Smooth muscle cell (in vitro differentiated cells): ENCODE results near the gene SENP7. TPM values are rescaled to one million over a fixed set of nuclear protein-coding genes. Genes with fewer than 3 reads are reported as not detected.

Experiments
- DNase-seq: peaks from one replicate; lab custom pipeline; 2025; ENCODE audit not compliant: unreplicated experiment; lab: John Stamatoyannopoulos, UW
- H2AFZ ChIP-seq: fragments of 200-600 bp; sonication (generic); 2 replicates; pipeline ENCODE4 v1.6.0; 2016; ENCODE audit warnings: antibody characterized with exemption, low read depth, mild to moderate bottlenecking
- H3F3A ChIP-seq: fragments of 200-600 bp; sonication (generic); 2 replicates; pipeline ENCODE4 v1.6.0; 2017; ENCODE audit warnings: antibody characterized with exemption, low read depth
- H3K27ac ChIP-seq: fragments of 200-600 bp; sonication (generic); 2 replicates; pipeline ENCODE4 v1.5.1; 2016; ENCODE audit warnings: low read depth, mild to moderate bottlenecking
- H3K27me3 ChIP-seq: fragments of 200-600 bp; sonication (generic); 2 replicates; pipeline ENCODE4 v1.6.1; 2016; ENCODE audit warnings: low read depth, mild to moderate bottlenecking
- H3K36me3 ChIP-seq: fragments of 200-600 bp; sonication (generic); 2 replicates; pipeline ENCODE4 v1.5.1; 2016; ENCODE audit warnings: low read depth
- H3K4me1 ChIP-seq: fragments of 200-600 bp; sonication (generic); 2 replicates; pipeline ENCODE4 v1.5.1; 2016; ENCODE audit warnings: low read depth
- H3K4me2 ChIP-seq: fragments of 200-600 bp; sonication (generic); 2 replicates; pipeline ENCODE4 v1.6.0; 2016; ENCODE audit warnings: mild to moderate bottlenecking
- H3K4me3 ChIP-seq: fragments of 200-600 bp; sonication (generic); 2 replicates; pipeline ENCODE4 v1.5.1; 2016; ENCODE audit warnings: mild to moderate bottlenecking
- H3K79me2 ChIP-seq: fragments of 200-600 bp; sonication (generic); 2 replicates; pipeline ENCODE4 v1.6.0; 2016; ENCODE audit warnings: low read depth, mild to moderate bottlenecking
- H3K9ac ChIP-seq: fragments of 200-600 bp; sonication (generic); 2 replicates; pipeline ENCODE4 v1.6.0; 2016; ENCODE audit warnings: low read depth
- H3K9me3 ChIP-seq: fragments of 200-600 bp; sonication (generic); replicated peaks from 2 replicates; pipeline ENCODE4 v1.5.1; 2016; ENCODE audit warnings: low read depth
- H4K20me1 ChIP-seq: fragments of 200-600 bp; sonication (generic); 2 replicates; pipeline ENCODE4 v1.6.0; 2016; ENCODE audit warnings: low read depth
- WGBS: methylation state at CpG from one replicate; pipeline ENCODE4 v1.1.7; 2016; ENCODE audit warnings: low lambda C conversion rate; 5-methylcytosine and 5-hydroxymethylcytosine counted together
- polyA plus RNA-seq: library from polyadenylated mRNA; unstranded; fragments of >200 nt; fragmentation: Nextera tagmentation; extraction: Ambion mirVana; gene quantifications from 2 replicates; pipeline ENCODE4 v1.2.1, GENCODE V29; 2016
- total RNA-seq: library from RNA; depleted of rRNA; stranded (reverse); fragments of >200 nt; gene quantifications from 2 replicates; pipeline ENCODE4 v1.2.3, GENCODE V29; 2014
- TF ChIP-seq, protein P1 (sequence below): fragments of 200-600 bp; sonication (generic); IDR thresholded peaks from 2 replicates; pipeline ENCODE4 v1.5.1; 2017; ENCODE audit warnings: borderline replicate concordance, mild to moderate bottlenecking, antibody characterized with exemption; ENCODE audit not compliant: insufficient read depth, poor library complexity, severe bottlenecking

Gene SENP7
- total and polyA plus RNA-seq, 2 experiments from 2014 or later: 6.6 to 37.1 TPM

GRCh38 chr3:101384426-101384825, 128.6 kb downstream of the SENP7 start:
- Histone ChIP-seq H2AFZ (no peak overlapping the region), H3K9me3 (no peaks in the 10 kb centered on the region), H3K36me3 (no peaks in the 10 kb centered on the region), H3K9ac (no peak overlapping the region), H3K4me1 (no peaks in the 10 kb centered on the region), H4K20me1 (peaks cover 46% of the 10 kb centered on the region), H3K4me3 (no peak overlapping the region), H3K27me3 (no peaks in the 10 kb centered on the region), H3K79me2 (peaks cover 19% of the 10 kb centered on the region), H3K27ac (no peak overlapping the region), H3F3A (no peaks in the 10 kb centered on the region), H3K4me2 (no peak overlapping the region)
- DNase-seq: no peak
- TF ChIP-seq, protein P1, sequence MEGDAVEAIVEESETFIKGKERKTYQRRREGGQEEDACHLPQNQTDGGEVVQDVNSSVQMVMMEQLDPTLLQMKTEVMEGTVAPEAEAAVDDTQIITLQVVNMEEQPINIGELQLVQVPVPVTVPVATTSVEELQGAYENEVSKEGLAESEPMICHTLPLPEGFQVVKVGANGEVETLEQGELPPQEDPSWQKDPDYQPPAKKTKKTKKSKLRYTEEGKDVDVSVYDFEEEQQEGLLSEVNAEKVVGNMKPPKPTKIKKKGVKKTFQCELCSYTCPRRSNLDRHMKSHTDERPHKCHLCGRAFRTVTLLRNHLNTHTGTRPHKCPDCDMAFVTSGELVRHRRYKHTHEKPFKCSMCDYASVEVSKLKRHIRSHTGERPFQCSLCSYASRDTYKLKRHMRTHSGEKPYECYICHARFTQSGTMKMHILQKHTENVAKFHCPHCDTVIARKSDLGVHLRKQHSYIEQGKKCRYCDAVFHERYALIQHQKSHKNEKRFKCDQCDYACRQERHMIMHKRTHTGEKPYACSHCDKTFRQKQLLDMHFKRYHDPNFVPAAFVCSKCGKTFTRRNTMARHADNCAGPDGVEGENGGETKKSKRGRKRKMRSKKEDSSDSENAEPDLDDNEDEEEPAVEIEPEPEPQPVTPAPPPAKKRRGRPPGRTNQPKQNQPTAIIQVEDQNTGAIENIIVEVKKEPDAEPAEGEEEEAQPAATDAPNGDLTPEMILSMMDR: no peak
- WGBS: 92% methylated on average over 10 of the region's 10 CpGs

- Histone ChIP-seq H3K4me2 (no peak overlapping the region), H4K20me1 (peaks cover 46% of the 10 kb centered on the region), H3K36me3 (peaks cover 3% of the 10 kb centered on the region), H3K79me2 (peaks cover 26% of the 10 kb centered on the region), H3K4me1 (no peaks in the 10 kb centered on the region), H3K4me3 (no peak overlapping the region), H3K9ac (no peak overlapping the region), H3F3A (no peaks in the 10 kb centered on the region), H3K9me3 (no peaks in the 10 kb centered on the region), H2AFZ (no peak overlapping the region), H3K27me3 (no peaks in the 10 kb centered on the region), H3K27ac (no peak overlapping the region)
- DNase-seq: no peak
- 92% methylated on average over 4 of the region's 4 CpGs for WGBS
- TF ChIP-seq, protein P1: no peak
Observed at GRCh38 chr3:101383656-101384055, 129.4 kb downstream of the SENP7 start.

- H4K20me1 ChIP-seq: peaks cover 50% of the 10 kb centered on the region
- H3K4me2 ChIP-seq: no peak overlapping the region
- no peak overlapping the region for H2AFZ ChIP-seq
- no peaks in the 10 kb centered on the region for H3K9me3 ChIP-seq
- TF ChIP-seq, protein P1: no peak
- DNase-seq: no peak
- H3K4me1 ChIP-seq: no peaks in the 10 kb centered on the region
- H3K9ac ChIP-seq: no peak overlapping the region
- no peak overlapping the region for H3K4me3 ChIP-seq
- peaks cover 27% of the 10 kb centered on the region for H3K79me2 ChIP-seq
- no peak overlapping the region for H3K27ac ChIP-seq
- peaks cover 3% of the 10 kb centered on the region for H3K36me3 ChIP-seq
- WGBS: 42% methylated on average over 5 of the region's 5 CpGs
- no peaks in the 10 kb centered on the region for H3K27me3 ChIP-seq
- H3F3A ChIP-seq: no peaks in the 10 kb centered on the region
Observed at GRCh38 chr3:101383156-101383575, 129.8 kb downstream of the SENP7 start.

DNA sequence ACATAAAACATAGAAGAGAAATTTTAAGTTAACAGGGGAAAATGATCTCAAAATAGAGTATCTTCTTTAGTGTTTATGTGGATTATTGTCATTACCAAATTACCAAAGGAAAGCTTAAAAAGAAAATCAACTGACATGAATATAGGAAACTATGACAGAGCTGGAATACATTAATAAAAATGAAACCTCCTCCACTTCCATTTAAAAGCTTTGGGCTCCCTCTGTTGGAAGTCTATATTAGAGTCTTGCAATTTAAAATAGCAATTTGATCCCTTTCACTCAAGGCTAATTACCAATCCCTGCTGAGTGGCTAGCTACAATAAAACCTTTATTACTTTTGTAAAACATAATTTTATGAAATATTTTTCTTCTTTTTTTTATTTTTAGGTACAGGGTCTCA, 131.2 kb downstream of the SENP7 start:
- Histone ChIP-seq H3K9ac (no peak overlapping the region), H3K79me2 (peaks cover 27% of the 10 kb centered on the region)
- no peak for DNase-seq

More for the DNA sequence above, 131.2 kb downstream of the SENP7 start:
- Histone ChIP-seq H3K36me3 (peaks cover 3% of the 10 kb centered on the region), H3K9me3 (no peaks in the 10 kb centered on the region), H3K27ac (no peak overlapping the region), H3F3A (no peaks in the 10 kb centered on the region), H3K4me1 (no peaks in the 10 kb centered on the region), H3K4me3 (no peak overlapping the region), H3K4me2 (no peak overlapping the region), H2AFZ (no peak overlapping the region), H4K20me1 (peaks cover 47% of the 10 kb centered on the region), H3K27me3 (no peaks in the 10 kb centered on the region)
- TF ChIP-seq, protein P1: peak; percentile 39
